ENCODE results near the gene TMEM175. TPM values are rescaled to one million over a fixed set of nuclear protein-coding genes. Genes with fewer than 3 reads are reported as not detected.

TMEM175 gene
- total RNA-seq, 1 donor from 2014 or later: 22.7 TPM

DNA sequence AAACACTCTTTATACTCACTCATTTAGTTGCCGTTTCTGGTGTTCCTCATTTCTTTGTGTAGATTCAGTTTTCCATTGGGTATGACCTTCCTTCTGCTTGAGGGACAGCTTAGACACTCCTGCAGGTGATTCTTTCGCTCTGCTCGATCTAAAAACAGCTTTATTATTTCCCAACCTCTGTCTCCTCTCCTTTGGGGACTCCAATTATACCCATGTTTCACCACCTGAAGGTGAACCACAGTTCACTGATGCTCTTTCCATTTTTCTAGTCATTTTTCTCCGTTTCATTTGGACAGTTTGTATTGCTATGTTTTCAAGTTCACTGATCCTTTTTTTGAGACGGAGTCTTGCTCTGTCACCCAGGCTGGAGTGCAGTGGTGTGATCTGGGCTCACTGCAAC, 74.6 kb downstream of the TMEM175 start:
- intact Hi-C loops (cut with DNase I): loop anchor here (5.0 kb wide), 1 partner anchor 340 kb away; the partner anchor contains the start of gene UVSSA
- DNase-seq (ENCODE audit: low spot score): no peak

Other genes with a start within 250 kb of the TMEM175 start
- 12.1 TPM for gene SLC49A3, start 243.3 kb upstream of the TMEM175 start, total RNA-seq
- gene PCGF3, start 226.6 kb upstream of the TMEM175 start, total RNA-seq: 24.3 TPM
- 9.4 TPM for gene CPLX1, start 106.3 kb upstream of the TMEM175 start, total RNA-seq
- 36.1 TPM for gene GAK, start 144 bp upstream of the TMEM175 start, total RNA-seq
- 5.2 TPM for gene DGKQ, start 41.1 kb downstream of the TMEM175 start, total RNA-seq
- gene IDUA, start 54.6 kb downstream of the TMEM175 start, total RNA-seq: 12.9 TPM
- gene SLC26A1, start 60.9 kb downstream of the TMEM175 start, total RNA-seq: 0.22 TPM
- gene FGFRL1, start 79.2 kb downstream of the TMEM175 start, total RNA-seq: 28.1 TPM
- 1.4 TPM for gene RNF212, start 181.1 kb downstream of the TMEM175 start, total RNA-seq
- gene SPON2, start 240.1 kb downstream of the TMEM175 start, total RNA-seq: 19.8 TPM

Measured in cardiac septum (tissue), 1 donor.